HG02571 (cell line): ENCODE measurements around the gene IER2.

Source experiments
- ATAC-seq: cut with Tn5 transposase; IDR thresholded peaks from one replicate; pipeline ENCODE4 v1.9.1; 2021; ENCODE audit warnings: mild to moderate bottlenecking, moderate library complexity; ENCODE audit not compliant: unreplicated experiment

IER2 gene

GRCh38 chr19:13118424-13119193, 31.6 kb upstream of the IER2 start:
- ATAC-seq: peak; percentile 2

- no peak for ATAC-seq
Measured at GRCh38 chr19:13119627-13120026, 30.6 kb upstream of the IER2 start.

GRCh38 chr19:13120031-13120430, 30.2 kb upstream of the IER2 start:
- no peak for ATAC-seq

GRCh38 chr19:13120817-13121216, 29.4 kb upstream of the IER2 start:
- no peak for ATAC-seq

GRCh38 chr19:13121551-13122274, 28.5 kb upstream of the IER2 start:
- no peak for ATAC-seq

- no peak for ATAC-seq
Measured at GRCh38 chr19:13122275-13122878, 27.8 kb upstream of the IER2 start.

GRCh38 chr19:13122980-13123957, 26.9 kb upstream of the IER2 start:
- no peak for ATAC-seq

- ATAC-seq: no peak
Measured at GRCh38 chr19:13127051-13127450, 23.2 kb upstream of the IER2 start.

GRCh38 chr19:13127811-13128575, 22.2 kb upstream of the IER2 start:
- ATAC-seq: no peak

GRCh38 chr19:13128583-13128982, 21.6 kb upstream of the IER2 start:
- no peak for ATAC-seq

GRCh38 chr19:13129384-13129783, 20.8 kb upstream of the IER2 start:
- no peak for ATAC-seq

GRCh38 chr19:13130886-13131490, 19.2 kb upstream of the IER2 start:
- ATAC-seq: no peak

GRCh38 chr19:13132471-13133180, 17.6 kb upstream of the IER2 start:
- no peak for ATAC-seq

GRCh38 chr19:13133241-13133870, 16.9 kb upstream of the IER2 start:
- no peak for ATAC-seq

GRCh38 chr19:13134626-13135025, 15.6 kb upstream of the IER2 start:
- no peak for ATAC-seq

- no peak for ATAC-seq
Measured at GRCh38 chr19:13135068-13136062, 14.8 kb upstream of the IER2 start.

GRCh38 chr19:13137290-13137794, 12.9 kb upstream of the IER2 start:
- ATAC-seq: no peak
